Kidney (tissue), 14 donors: ENCODE results near the gene YKT6. TPM values are rescaled to one million over a fixed set of nuclear protein-coding genes. Genes with fewer than 3 reads are reported as not detected.

Experiments
- DNase-seq, 5 donors: peaks; one replicate each; pipeline ENCODE4 v3.0.0-alpha.2; 2013 to 2020
- FAIRE-seq: peaks from 2 replicates; lab custom pipeline; 2012; peaks lifted over from hg19 to GRCh38; lab: Jason Lieb, UNC
- H3K27ac ChIP-seq, 2 donors: one replicate each; pipeline ENCODE4 v1.7.0; 2013; ENCODE audit warnings: low read depth in 2 of 2, low read length in 2 of 2, inconsistent platforms in 1 of 2
- H3K27me3 ChIP-seq: one replicate; pipeline ENCODE4 v1.7.1; 2013; ENCODE audit warnings: low read length, inconsistent platforms; ENCODE audit not compliant: control insufficient read depth, insufficient read depth
- H3K36me3 ChIP-seq, 3 donors: one replicate each; pipeline versions ENCODE4 v1.7.0 to v1.7.1; 2013; ENCODE audit warnings: low read length in 3 of 3, control low read depth in 1 of 3, inconsistent platforms in 1 of 3; ENCODE audit not compliant: insufficient read depth in 3 of 3, control insufficient read depth in 2 of 3
- H3K4me1 ChIP-seq, 3 donors: one replicate each; pipeline versions ENCODE4 v1.7.0 to v1.7.1; 2013; ENCODE audit warnings: low read length in 3 of 3, inconsistent platforms in 1 of 3, low read depth in 1 of 3; ENCODE audit not compliant: control insufficient read depth in 2 of 3, insufficient read depth in 2 of 3
- H3K4me3 ChIP-seq, 3 donors: one replicate each; pipeline versions ENCODE4 v1.7.0 to v1.8.1; 2013; ENCODE audit warnings: low read length in 3 of 3, control low read depth in 1 of 3, inconsistent platforms in 1 of 3
- H3K9ac ChIP-seq, 3 donors: one replicate each; pipeline versions ENCODE4 v1.7.0 to v1.7.1; 2013; ENCODE audit warnings: low read length in 3 of 3, control low read depth in 1 of 3, inconsistent platforms in 1 of 3
- H3K9me3 ChIP-seq, 3 donors: one replicate each; pipeline versions ENCODE4 v1.7.0 to v1.7.1; 2013; ENCODE audit warnings: low read length in 3 of 3, control low read depth in 1 of 3, inconsistent platforms in 1 of 3; ENCODE audit not compliant: control insufficient read depth in 2 of 3, insufficient read depth in 1 of 3
- CTCF ChIP-seq: IDR thresholded peaks from 3 replicates; pipeline ENCODE4 v1.5.1; 2012; ENCODE audit warnings: mild to moderate bottlenecking, moderate library complexity, borderline replicate concordance; ENCODE audit not compliant: insufficient read depth; ENCODE audit errors: extremely low read depth
- intact Hi-C: fragments of 100-400 bp; cut with DNase I; formaldehyde crosslinking; loops from one replicate; pipeline ENCODE4 v1.11.1; 2022
- polyA plus RNA-seq: library from polyadenylated mRNA; stranded (reverse); fragments of 350-450 nt; fragmentation: Illumina TruSeq; extraction: RNeasy Lipid Tissue Mini Kit (QIAGEN cat#74804); gene quantifications from one replicate; pipeline ENCODE4 v1.2.3, GENCODE V29; 2014; ENCODE audit warnings: low read depth, low replicate concordance; ENCODE audit not compliant: insufficient read depth
- total RNA-seq: library from RNA; stranded (reverse); fragmentation: NEBNext Ultra II Directional; extraction: Animal tissue kit (Norgen Biotek cat#: 25700); gene quantifications from one replicate; pipeline ENCODE4 v1.2.1, GENCODE V29; 2021
- donor health status: control.
- donor health status: control.
- donor health status: control.
- donor health status: control.
- donor health status: control.
- donor health status: DM: yes; HTN: yes; CAD: no.
- donor health status: Normal renal cell carcinoma (clear cell type).

YKT6 gene
- total and polyA plus RNA-seq, 2 donors from 2014 or later: 53.2 to 60.2 TPM

- H3K27me3 ChIP-seq: no peaks in the 10 kb centered on the region
- H3K36me3 ChIP-seq: peaks cover 3 to 31% (median 10%) of the 10 kb centered on the region in 3 donors
- TF ChIP-seq CTCF: no peak
- H3K27ac ChIP-seq: no peak overlapping the region
- H3K9ac ChIP-seq: peak overlapping the region in 2 of 3 donors; percentile 20 to 81
- peak overlapping the region; percentile 86 to 90 (median 86) for H3K4me3 ChIP-seq
- peaks cover 0 to 2% (median 0%) of the 10 kb centered on the region in 3 donors for H3K4me1 ChIP-seq
- DNase-seq (no peak), FAIRE-seq (no peak)
- intact Hi-C loops: no loop called here
- no peaks in the 10 kb centered on the region for H3K9me3 ChIP-seq
Observed at GRCh38 chr7:44201813-44202212, 1.0 kb downstream of the YKT6 start.

DNA sequence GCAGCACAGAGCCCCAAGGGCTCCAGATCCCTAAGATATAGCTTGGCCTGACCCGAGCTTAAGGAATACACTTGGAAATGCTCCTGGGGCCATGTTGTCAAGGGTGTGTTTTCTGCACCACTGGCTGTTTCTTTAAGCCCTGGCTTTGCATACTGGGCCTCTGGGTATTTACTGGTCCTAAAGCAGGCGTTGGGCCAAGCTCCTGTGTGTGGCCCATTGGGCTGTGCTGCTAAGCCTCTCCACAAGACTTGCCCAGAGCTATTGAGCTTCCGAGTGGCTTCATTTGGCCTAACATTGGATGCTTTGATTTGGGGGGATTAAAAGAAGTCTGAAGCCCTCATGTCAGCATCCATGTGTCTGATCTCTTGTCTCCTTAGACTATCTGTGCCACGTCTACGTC is 5.2 kb downstream of the YKT6 start:
- Histone ChIP-seq H3K9ac (no peak overlapping the region), H3K4me3 (no peak overlapping the region), H3K36me3 (peaks cover 11 to 63% (median 33%) of the 10 kb centered on the region in 3 donors), H3K4me1 (peaks cover 0 to 2% (median 0%) of the 10 kb centered on the region in 3 donors), H3K9me3 (no peaks in the 10 kb centered on the region), H3K27me3 (no peaks in the 10 kb centered on the region), H3K27ac (no peak overlapping the region)
- DNase-seq: peak in 1 of 5 donors; percentile 5
- no peak for TF ChIP-seq CTCF
- no peak for FAIRE-seq
- intact Hi-C loops: no loop called here

- Histone ChIP-seq H3K4me1 (no peaks in the 10 kb centered on the region), H3K9ac (no peak overlapping the region), H3K27ac (no peak overlapping the region), H3K36me3 (peaks cover 11 to 76% (median 41%) of the 10 kb centered on the region in 3 donors), H3K9me3 (no peaks in the 10 kb centered on the region), H3K27me3 (no peaks in the 10 kb centered on the region), H3K4me3 (no peak overlapping the region)
- DNase-seq (peak in 1 of 5 donors; percentile 26), FAIRE-seq (no peak)
- TF ChIP-seq CTCF: no peak
- intact Hi-C loops: no loop called here
Observed at GRCh38 chr7:44208085-44208484, 7.3 kb downstream of the YKT6 start.

- Histone ChIP-seq H3K9ac (no peak overlapping the region), H3K4me3 (no peak overlapping the region), H3K27ac (no peak overlapping the region), H3K36me3 (peaks cover 8 to 62% (median 36%) of the 10 kb centered on the region in 3 donors), H3K9me3 (no peaks in the 10 kb centered on the region), H3K4me1 (no peaks in the 10 kb centered on the region), H3K27me3 (no peaks in the 10 kb centered on the region)
- FAIRE-seq (no peak), DNase-seq (no peak)
- no peak for TF ChIP-seq CTCF
- intact Hi-C loops: no loop called here
Observed at GRCh38 chr7:44210107-44210506, 9.3 kb downstream of the YKT6 start.
